ENCODE results near the gene CCDC88C.

CCDC88C gene

DNA sequence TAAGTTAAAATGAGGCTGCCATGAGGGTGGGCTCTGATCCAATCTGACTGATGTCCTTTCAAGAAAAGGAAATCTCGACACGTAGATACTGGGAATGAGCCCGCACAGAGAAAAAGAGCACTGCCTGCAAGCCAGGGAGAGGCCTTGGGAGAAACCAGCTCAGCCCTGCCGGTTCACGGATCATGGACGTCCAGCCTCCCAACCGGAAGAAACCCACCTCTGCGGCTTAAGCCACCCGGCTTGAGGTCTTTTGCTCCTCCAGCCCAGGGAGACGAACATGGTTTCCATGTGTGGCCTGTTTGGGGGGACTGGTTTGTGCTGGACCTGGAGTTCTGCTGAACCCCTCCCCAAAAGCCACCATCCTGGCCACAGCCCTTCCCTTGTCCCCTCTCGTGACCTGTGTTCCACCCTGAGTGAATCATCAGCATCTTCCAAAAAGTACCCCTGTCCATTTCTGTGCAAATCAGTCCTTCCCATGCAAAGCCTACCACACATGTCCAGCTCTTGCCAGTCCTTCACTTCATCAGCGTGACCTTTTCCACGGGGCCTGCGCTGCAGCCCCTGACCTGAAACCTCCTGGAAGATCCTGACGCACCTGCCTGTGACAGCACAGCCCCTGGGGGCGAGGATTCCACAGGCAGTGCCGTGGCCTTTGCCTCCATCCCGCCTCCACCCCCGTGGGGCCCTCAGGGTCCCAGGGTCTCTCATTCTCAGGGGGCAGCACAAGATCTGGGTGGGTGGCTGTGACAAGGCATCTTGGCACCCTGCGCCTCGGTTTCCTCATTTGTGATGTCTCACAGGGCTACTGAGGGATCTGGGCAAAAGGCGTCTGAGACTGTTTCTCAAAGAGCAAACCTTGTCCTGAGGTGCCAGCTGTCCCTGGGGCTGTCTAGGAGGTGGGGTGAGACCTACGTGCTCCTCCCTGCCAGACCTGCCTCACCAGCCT is 121.5 kb downstream of the CCDC88C start:
- H3K27ac ChIP-seq (ENCODE audit: low read depth, low read length, poor library complexity, severe bottlenecking) = no peak overlapping the region
- no peaks in the 10 kb centered on the region for H4K20me1 ChIP-seq (ENCODE audit: insufficient read depth, low read length)
- H3K9me2 ChIP-seq (ENCODE audit: low read depth, low read length) = no peaks in the 10 kb centered on the region
- H3F3A ChIP-seq (ENCODE audit: insufficient read depth, low read length) = 0 out of 2 replicates have a peak, but pooled peaks cover 3% of the 10 kb centered on the region
- H3K27me3 ChIP-seq (ENCODE audit: insufficient read depth, low read length) = no peaks in the 10 kb centered on the region
- H3K4me2 ChIP-seq (ENCODE audit: low read length) = no peak overlapping the region
- H2AFZ ChIP-seq (ENCODE audit: low read length) = no peak overlapping the region
- H3K4me3 ChIP-seq (ENCODE audit: low read depth, low read length, poor library complexity, severe bottlenecking) = no peak overlapping the region
- TF ChIP-seq, protein P1, sequence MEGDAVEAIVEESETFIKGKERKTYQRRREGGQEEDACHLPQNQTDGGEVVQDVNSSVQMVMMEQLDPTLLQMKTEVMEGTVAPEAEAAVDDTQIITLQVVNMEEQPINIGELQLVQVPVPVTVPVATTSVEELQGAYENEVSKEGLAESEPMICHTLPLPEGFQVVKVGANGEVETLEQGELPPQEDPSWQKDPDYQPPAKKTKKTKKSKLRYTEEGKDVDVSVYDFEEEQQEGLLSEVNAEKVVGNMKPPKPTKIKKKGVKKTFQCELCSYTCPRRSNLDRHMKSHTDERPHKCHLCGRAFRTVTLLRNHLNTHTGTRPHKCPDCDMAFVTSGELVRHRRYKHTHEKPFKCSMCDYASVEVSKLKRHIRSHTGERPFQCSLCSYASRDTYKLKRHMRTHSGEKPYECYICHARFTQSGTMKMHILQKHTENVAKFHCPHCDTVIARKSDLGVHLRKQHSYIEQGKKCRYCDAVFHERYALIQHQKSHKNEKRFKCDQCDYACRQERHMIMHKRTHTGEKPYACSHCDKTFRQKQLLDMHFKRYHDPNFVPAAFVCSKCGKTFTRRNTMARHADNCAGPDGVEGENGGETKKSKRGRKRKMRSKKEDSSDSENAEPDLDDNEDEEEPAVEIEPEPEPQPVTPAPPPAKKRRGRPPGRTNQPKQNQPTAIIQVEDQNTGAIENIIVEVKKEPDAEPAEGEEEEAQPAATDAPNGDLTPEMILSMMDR (IDR thresholded peaks at IDR 0.05; ENCODE audit: low read length) = no peak
- no peak for TF ChIP-seq EZH2 (IDR thresholded peaks at IDR 0.05; ENCODE audit: borderline replicate concordance, low read length)
- no peak overlapping the region for H3K9ac ChIP-seq (ENCODE audit: low read length)
- no peaks in the 10 kb centered on the region for H3K4me1 ChIP-seq (ENCODE audit: insufficient read depth, low read length, severe bottlenecking)
- H3K79me2 ChIP-seq (ENCODE audit: insufficient read depth, low read length) = no peaks in the 10 kb centered on the region
- H3K9me3 ChIP-seq (ENCODE audit: low read length) = no peaks in the 10 kb centered on the region
- H3K36me3 ChIP-seq (ENCODE audit: insufficient read depth, low read length) = peaks cover 100% of the 10 kb centered on the region

DNA sequence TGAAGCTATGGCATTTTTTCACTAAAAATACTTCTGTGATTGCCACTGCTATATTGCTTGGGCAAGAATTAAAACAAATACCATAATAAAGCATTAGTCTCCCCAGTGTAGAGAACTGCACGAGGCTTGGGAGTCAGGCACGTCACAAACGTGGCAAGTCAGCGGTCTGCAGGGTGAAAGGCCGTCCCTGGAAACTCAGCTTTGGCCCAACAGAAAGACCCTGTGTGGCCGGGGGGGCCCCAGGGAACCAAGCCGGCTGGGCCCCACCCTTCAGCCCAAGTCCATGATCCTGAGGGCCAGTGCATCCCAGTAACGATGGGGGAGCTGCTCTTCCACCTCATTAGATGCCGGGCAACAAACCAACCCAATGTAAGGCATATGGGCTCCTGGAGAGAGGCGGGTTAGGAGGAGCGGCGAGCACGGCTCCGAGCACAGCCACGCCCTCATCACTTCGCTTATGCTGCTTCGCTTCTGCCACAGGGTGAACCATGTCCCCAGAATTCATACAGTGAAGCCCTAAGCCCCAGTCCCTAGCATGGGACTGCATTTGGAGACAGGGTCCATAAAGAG is 122.3 kb downstream of the CCDC88C start:
- TF ChIP-seq EZH2 (IDR thresholded peaks at IDR 0.05; ENCODE audit: borderline replicate concordance, low read length) = no peak
- TF ChIP-seq, protein P1 (IDR thresholded peaks at IDR 0.05; ENCODE audit: low read length) = no peak
- H3K4me1 ChIP-seq (ENCODE audit: insufficient read depth, low read length, severe bottlenecking) = no peaks in the 10 kb centered on the region
- 0 out of 2 replicates have a peak, but pooled peaks cover 3% of the 10 kb centered on the region for H3F3A ChIP-seq (ENCODE audit: insufficient read depth, low read length)
- no peaks in the 10 kb centered on the region for H3K9me3 ChIP-seq (ENCODE audit: low read length)
- H3K9ac ChIP-seq (ENCODE audit: low read length) = no peak overlapping the region
- no peaks in the 10 kb centered on the region for H3K27me3 ChIP-seq (ENCODE audit: insufficient read depth, low read length)
- no peak overlapping the region for H3K4me3 ChIP-seq (ENCODE audit: low read depth, low read length, poor library complexity, severe bottlenecking)
- no peak overlapping the region for H2AFZ ChIP-seq (ENCODE audit: low read length)
- no peak overlapping the region for H3K4me2 ChIP-seq (ENCODE audit: low read length)
- H3K27ac ChIP-seq (ENCODE audit: low read depth, low read length, poor library complexity, severe bottlenecking) = no peak overlapping the region
- H4K20me1 ChIP-seq (ENCODE audit: insufficient read depth, low read length) = no peaks in the 10 kb centered on the region
- H3K9me2 ChIP-seq (ENCODE audit: low read depth, low read length) = no peaks in the 10 kb centered on the region
- peaks cover 100% of the 10 kb centered on the region for H3K36me3 ChIP-seq (ENCODE audit: insufficient read depth, low read length)
- no peaks in the 10 kb centered on the region for H3K79me2 ChIP-seq (ENCODE audit: insufficient read depth, low read length)

DNA sequence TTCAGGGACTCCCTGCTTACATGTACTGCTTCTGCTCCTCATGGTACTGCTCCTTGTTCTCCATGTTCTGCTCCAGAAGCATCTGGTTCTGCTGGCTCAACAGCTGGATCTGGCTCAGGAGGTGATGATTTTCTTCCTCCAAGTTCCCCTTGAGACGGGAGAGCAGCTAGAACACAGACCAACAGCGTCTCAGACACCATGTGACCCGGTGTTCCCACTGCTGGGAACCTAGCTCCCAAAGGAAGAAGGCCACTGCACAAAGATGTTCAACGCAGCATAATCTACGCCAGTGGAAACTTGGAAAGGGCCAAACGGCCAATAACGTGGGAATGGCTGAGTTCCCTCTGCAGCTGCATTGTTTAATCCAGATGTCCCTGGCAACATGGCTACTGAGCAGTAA is 123.5 kb downstream of the CCDC88C start:
- H3K36me3 ChIP-seq (ENCODE audit: insufficient read depth, low read length) = peaks cover 100% of the 10 kb centered on the region
- H3K4me1 ChIP-seq (ENCODE audit: insufficient read depth, low read length, severe bottlenecking) = peaks cover 3% of the 10 kb centered on the region
- H3F3A ChIP-seq (ENCODE audit: insufficient read depth, low read length) = 0 out of 2 replicates have a peak, but pooled peaks cover 3% of the 10 kb centered on the region
- H3K9me3 ChIP-seq (ENCODE audit: low read length) = no peaks in the 10 kb centered on the region
- TF ChIP-seq, protein P1 (IDR thresholded peaks at IDR 0.05; ENCODE audit: low read length) = no peak
- no peak for TF ChIP-seq EZH2 (IDR thresholded peaks at IDR 0.05; ENCODE audit: borderline replicate concordance, low read length)
- H3K9ac ChIP-seq (ENCODE audit: low read length) = no peak overlapping the region
- H3K9me2 ChIP-seq (ENCODE audit: low read depth, low read length) = no peaks in the 10 kb centered on the region
- no peaks in the 10 kb centered on the region for H3K27me3 ChIP-seq (ENCODE audit: insufficient read depth, low read length)
- no peaks in the 10 kb centered on the region for H4K20me1 ChIP-seq (ENCODE audit: insufficient read depth, low read length)
- H3K79me2 ChIP-seq (ENCODE audit: insufficient read depth, low read length) = no peaks in the 10 kb centered on the region
- H2AFZ ChIP-seq (ENCODE audit: low read length) = no peak overlapping the region
- no peak overlapping the region for H3K4me3 ChIP-seq (ENCODE audit: low read depth, low read length, poor library complexity, severe bottlenecking)
- H3K27ac ChIP-seq (ENCODE audit: low read depth, low read length, poor library complexity, severe bottlenecking) = no peak overlapping the region
- H3K4me2 ChIP-seq (ENCODE audit: low read length) = no peak overlapping the region
